ENCODE data around the gene TUBB.

DNA sequence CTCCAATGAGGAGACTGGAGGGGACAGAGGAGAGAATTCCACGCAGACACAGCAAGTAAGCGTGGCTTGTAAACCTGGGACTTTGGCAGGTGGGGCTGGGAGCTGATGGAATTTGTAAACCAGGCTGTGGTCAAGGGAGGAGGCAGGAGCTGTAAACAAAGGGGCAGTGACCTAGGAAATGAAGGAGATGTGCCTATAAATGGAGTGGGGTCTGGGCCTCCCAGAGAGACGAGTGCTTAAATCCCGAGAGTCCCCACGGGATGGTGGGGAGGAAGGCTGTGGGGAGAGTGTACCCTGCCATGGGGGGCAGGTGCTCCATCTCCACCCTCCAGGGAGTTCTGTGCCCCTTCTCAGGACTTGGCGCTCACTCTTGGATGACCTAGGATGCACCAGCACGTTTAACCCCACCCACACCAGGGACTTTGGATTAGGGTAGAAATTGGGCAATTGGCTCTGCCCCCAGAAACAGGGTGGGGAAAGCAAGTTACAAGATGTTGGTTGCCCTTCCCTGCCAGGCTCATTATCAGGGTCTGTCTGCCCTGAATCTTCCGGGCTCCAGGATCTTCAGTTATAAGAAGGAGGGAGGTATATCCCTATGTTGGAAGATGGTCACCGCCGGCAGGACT is 43.4 kb upstream of the TUBB start:
- TF ChIP-seq CTCF (IDR thresholded peaks at IDR 0.05; ENCODE audit: low read length), result no peak
- no peak for TF ChIP-seq EZH2 (IDR thresholded peaks at IDR 0.05; ENCODE audit: borderline replicate concordance, low read length)

Measured in OCI-LY1 (cell line).